Neuronal stem cell (in vitro differentiated cells): ENCODE measurements around the gene COBLL1.

ENCODE experiments used
- DNase-seq: peaks from one replicate; pipeline ENCODE4 v3.0.0-alpha.2; 2013; ENCODE audit warnings: low spot score
- H2AFZ ChIP-seq: one replicate; pipeline ENCODE4 v1.6.1; 2013; ENCODE audit warnings: mild to moderate bottlenecking, low read length, inconsistent platforms
- H2AK5ac ChIP-seq: 2 replicates; pipeline ENCODE4 v1.6.1; 2013; ENCODE audit warnings: low read depth, mild to moderate bottlenecking, inconsistent platforms, low read length, moderate library complexity, mixed read lengths
- H2BK120ac ChIP-seq: 2 replicates; pipeline ENCODE4 v1.6.1; 2013; ENCODE audit warnings: low read depth, mild to moderate bottlenecking, inconsistent platforms, low read length, moderate library complexity, mixed read lengths
- H2BK12ac ChIP-seq: one replicate; pipeline ENCODE4 v1.6.1; 2013; ENCODE audit warnings: low read length, inconsistent platforms
- H2BK15ac ChIP-seq: 2 replicates; pipeline ENCODE4 v1.6.1; 2013; ENCODE audit warnings: mild to moderate bottlenecking, low read length, inconsistent platforms, mixed read lengths
- H2BK5ac ChIP-seq: one replicate; pipeline ENCODE4 v1.6.1; 2013; ENCODE audit warnings: inconsistent platforms, mild to moderate bottlenecking, low read length, moderate library complexity
- H3K14ac ChIP-seq: one replicate; pipeline ENCODE4 v1.6.1; 2013; ENCODE audit warnings: low read length, inconsistent platforms
- H3K18ac ChIP-seq: 2 replicates; pipeline ENCODE4 v1.6.1; 2013; ENCODE audit warnings: low read length, inconsistent platforms
- H3K23ac ChIP-seq: 2 replicates; pipeline ENCODE4 v1.6.1; 2013; ENCODE audit warnings: low read depth, mild to moderate bottlenecking, mixed read lengths, low read length, inconsistent platforms; ENCODE audit not compliant: poor library complexity
- H3K27ac ChIP-seq: replicated peaks from 3 replicates; pipeline ENCODE4 v1.5.1; 2013; ENCODE audit warnings: low read length, inconsistent platforms
- H3K27me3 ChIP-seq, 3 experiments: 2 replicates each; pipeline ENCODE4 v1.6.1; 2013; ENCODE audit warnings: low read length in 3 of 3, mild to moderate bottlenecking in 2 of 3, inconsistent platforms in 1 of 3, low read depth in 1 of 3, mixed read lengths in 1 of 3, moderate library complexity in 1 of 3; ENCODE audit not compliant: control insufficient read depth in 3 of 3, insufficient read depth in 3 of 3
- H3K36me3 ChIP-seq, 2 donors: replicated peaks in 1 of 2; 2 replicates each; pipeline ENCODE4 v1.6.1; 2013; ENCODE audit warnings: low read length in 2 of 2; ENCODE audit not compliant: control insufficient read depth in 2 of 2, insufficient read depth in 2 of 2
- H3K4ac ChIP-seq: 2 replicates; pipeline ENCODE4 v1.6.1; 2013; ENCODE audit warnings: inconsistent platforms, mild to moderate bottlenecking, low read length, moderate library complexity
- H3K4me1 ChIP-seq, 2 donors: 1 replicate in 1 of 2; 2 replicates in 1 of 2; pipeline ENCODE4 v1.6.1; 2013; ENCODE audit warnings: low read length in 2 of 2, low read depth in 1 of 2; ENCODE audit not compliant: control insufficient read depth in 2 of 2, insufficient read depth in 1 of 2
- H3K4me2 ChIP-seq: one replicate; pipeline ENCODE4 v1.6.1; 2013; ENCODE audit warnings: mild to moderate bottlenecking, low read length, inconsistent platforms; ENCODE audit not compliant: insufficient read depth, poor library complexity, severe bottlenecking
- H3K4me3 ChIP-seq, 2 donors: 2 replicates each; pipeline ENCODE4 v1.5.1; 2013; ENCODE audit warnings: low read length in 2 of 2, mild to moderate bottlenecking in 2 of 2, inconsistent platforms in 1 of 2, moderate library complexity in 1 of 2
- H3K79me1 ChIP-seq: one replicate; pipeline ENCODE4 v1.6.1; 2013; ENCODE audit warnings: low read depth, mild to moderate bottlenecking, inconsistent platforms, low read length, moderate library complexity
- H3K9ac ChIP-seq: one replicate; pipeline ENCODE4 v1.6.1; 2013; ENCODE audit warnings: mild to moderate bottlenecking, low read depth, low read length, inconsistent platforms; ENCODE audit not compliant: poor library complexity
- H3K9me3 ChIP-seq, 2 donors: replicated peaks in 1 of 2; 2 replicates each; pipeline versions ENCODE3 to v1.6.1; 2013; ENCODE audit warnings: low read length in 2 of 2, mild to moderate bottlenecking in 2 of 2, inconsistent platforms in 1 of 2, low read depth in 1 of 2, mixed read lengths in 1 of 2, moderate library complexity in 1 of 2; ENCODE audit not compliant: control insufficient read depth in 2 of 2, insufficient read depth in 1 of 2
- H4K8ac ChIP-seq: one replicate; pipeline ENCODE4 v1.6.1; 2013; ENCODE audit warnings: low read depth, mild to moderate bottlenecking, inconsistent platforms, low read length, moderate library complexity
- H4K91ac ChIP-seq: one replicate; pipeline ENCODE4 v1.6.1; 2013; ENCODE audit warnings: low read length, low read depth, mild to moderate bottlenecking, inconsistent platforms; ENCODE audit not compliant: poor library complexity
- WGBS, 2 donors: extraction: QIAGEN DNeasy Blood & Tissue Kit; methylation state at CpG; one replicate each; pipeline ENCODE4 v1.1.7; 2013; ENCODE audit warnings: missing lambda C conversion rate in 2 of 2, mixed read lengths in 1 of 2; ENCODE audit not compliant: insufficient read length in 2 of 2, insufficient replicate concordance in 1 of 2; ENCODE audit errors: extremely low coverage in 2 of 2; 5-methylcytosine and 5-hydroxymethylcytosine counted together

COBLL1 gene

DNA sequence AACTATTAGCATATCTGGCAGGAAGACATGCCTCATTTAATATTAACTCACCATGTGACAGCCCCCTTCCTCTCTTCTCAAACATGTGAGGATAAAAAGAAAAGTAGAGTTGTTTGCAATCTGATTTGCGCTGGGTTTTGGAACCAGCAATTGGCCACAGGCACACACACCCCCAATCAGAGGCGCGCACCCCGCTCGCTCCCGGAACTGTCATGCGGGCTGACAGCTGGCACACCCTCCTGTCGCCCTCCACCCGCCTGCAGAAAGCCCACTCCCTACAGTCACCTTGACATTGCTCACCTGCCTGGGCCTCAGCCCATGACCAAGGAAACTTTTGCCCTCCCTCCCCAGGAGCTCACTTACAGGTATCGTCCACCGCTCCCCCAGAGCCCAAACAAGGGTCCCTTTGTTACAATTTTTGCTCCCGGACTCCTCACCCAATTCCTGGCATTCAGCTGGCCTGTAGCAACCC is 1.1 kb downstream of the COBLL1 start:
- Histone ChIP-seq H3K23ac (no peak overlapping the region), H2AK5ac (no peak overlapping the region), H3K14ac (no peak overlapping the region), H3K4me2 (peak overlapping the region; percentile 91), H3K18ac (no peak overlapping the region), H2BK120ac (no peak overlapping the region), H2BK12ac (no peak overlapping the region), H3K4me3 (peak overlapping the region; percentile 77 to 93), H4K8ac (no peak overlapping the region), H2AFZ (peak overlapping the region; percentile 100), H3K27me3 (peaks cover 0 to 11% (median 0%) of the 10 kb centered on the region in 3 experiments), H2BK5ac (no peak overlapping the region), H3K9me3 (no peaks in the 10 kb centered on the region), H3K27ac (no peak overlapping the region), H4K91ac (no peak overlapping the region), H3K9ac (peak overlapping the region; percentile 86), H3K36me3 (no peaks in the 10 kb centered on the region), H2BK15ac (peak overlapping the region; percentile 37), H3K4ac (no peak overlapping the region), H3K4me1 (peaks cover 0 to 10% of the 10 kb centered on the region in 2 donors), H3K79me1 (no peaks in the 10 kb centered on the region)
- WGBS, 2 donors: no CpG with 5 or more reads among the region's 12 CpGs
- no peak for DNase-seq

DNA sequence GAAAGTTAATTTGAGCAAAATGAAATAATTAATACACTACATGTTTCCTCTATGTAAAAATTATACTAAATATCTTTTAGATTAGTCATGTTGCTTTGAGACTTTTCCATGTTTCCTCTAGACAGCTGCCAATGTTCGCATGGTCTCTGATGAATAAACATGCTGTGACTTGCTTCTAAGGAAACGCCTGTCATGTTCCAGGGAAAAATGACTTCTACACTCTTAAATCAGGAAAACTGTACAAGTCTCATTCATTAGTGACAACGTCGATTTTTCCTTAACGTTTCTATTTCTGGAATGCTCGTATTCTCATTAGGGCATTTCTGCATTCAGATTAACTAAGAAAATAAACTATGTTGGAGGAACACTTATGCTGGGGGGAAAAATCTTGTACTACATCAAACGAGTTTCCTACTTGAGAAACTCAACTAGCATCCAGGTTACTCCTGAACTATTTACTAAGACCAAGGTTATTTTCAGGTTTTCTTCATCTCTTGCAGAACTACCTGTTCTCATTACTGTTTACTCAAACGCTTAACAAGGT is 1.6 kb downstream of the COBLL1 start:
- no peak overlapping the region for H2BK12ac ChIP-seq
- no peak overlapping the region for H3K27ac ChIP-seq
- no peak overlapping the region for H3K18ac ChIP-seq

DNA sequence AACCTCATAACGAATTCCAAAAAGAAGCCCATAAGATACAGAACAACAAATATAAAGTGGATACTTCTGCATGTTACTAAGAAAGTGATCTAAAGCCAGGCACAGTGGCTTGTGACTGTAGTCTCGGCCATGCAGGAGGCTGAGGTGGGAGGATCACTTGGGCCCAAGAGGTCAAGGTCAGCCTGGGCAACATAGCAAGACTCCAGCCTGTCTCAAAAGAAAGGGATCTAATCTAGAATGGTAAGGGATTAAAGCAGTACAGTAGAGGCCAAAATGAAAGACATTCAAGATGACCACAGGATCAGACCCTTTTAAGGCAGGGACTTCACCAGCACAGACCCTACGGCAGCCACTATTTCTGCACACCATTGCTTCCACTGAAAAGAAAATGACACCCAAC is 3.8 kb downstream of the COBLL1 start:
- Histone ChIP-seq H3K79me1 (no peaks in the 10 kb centered on the region), H3K14ac (no peak overlapping the region), H2BK120ac (no peak overlapping the region), H3K23ac (no peak overlapping the region), H4K8ac (no peak overlapping the region), H3K18ac (no peak overlapping the region), H2BK5ac (no peak overlapping the region), H3K27ac (no peak overlapping the region), H3K4me3 (no peak overlapping the region), H4K91ac (no peak overlapping the region), H3K9ac (no peak overlapping the region), H3K4ac (no peak overlapping the region), H3K27me3 (peaks cover 0 to 11% (median 0%) of the 10 kb centered on the region in 3 experiments), H2BK15ac (no peak overlapping the region), H3K4me1 (peaks cover 0 to 10% of the 10 kb centered on the region in 2 donors), H2AFZ (no peak overlapping the region), H2BK12ac (no peak overlapping the region), H3K9me3 (no peaks in the 10 kb centered on the region), H2AK5ac (no peak overlapping the region), H3K4me2 (no peak overlapping the region), H3K36me3 (no peaks in the 10 kb centered on the region)
- no CpG with 5 or more reads among the region's 3 CpGs for WGBS, 2 donors
- no peak for DNase-seq

More for the DNA sequence above, 1.6 kb downstream of the COBLL1 start:
- no peak overlapping the region for H2BK15ac ChIP-seq
- H3K14ac ChIP-seq: no peak overlapping the region
- no peak overlapping the region for H2AFZ ChIP-seq
- H3K4ac ChIP-seq: no peak overlapping the region
- H2BK5ac ChIP-seq: no peak overlapping the region
- peaks cover 0 to 11% (median 0%) of the 10 kb centered on the region in 3 experiments for H3K27me3 ChIP-seq
- no peaks in the 10 kb centered on the region for H3K9me3 ChIP-seq
- peaks cover 0 to 10% of the 10 kb centered on the region in 2 donors for H3K4me1 ChIP-seq
- H4K8ac ChIP-seq: no peak overlapping the region
- no peak overlapping the region for H2BK120ac ChIP-seq
- H3K9ac ChIP-seq: no peak overlapping the region
- no peaks in the 10 kb centered on the region for H3K79me1 ChIP-seq
- no peak overlapping the region for H3K23ac ChIP-seq
- DNase-seq: no peak
- H3K36me3 ChIP-seq: no peaks in the 10 kb centered on the region
- WGBS, 2 donors: no CpG with 5 or more reads among the region's 8 CpGs
- no peak overlapping the region for H2AK5ac ChIP-seq
- no peak overlapping the region for H4K91ac ChIP-seq
- peak overlapping the region in 1 of 2 donors; percentile 77 for H3K4me3 ChIP-seq
- H3K4me2 ChIP-seq: no peak overlapping the region

DNA sequence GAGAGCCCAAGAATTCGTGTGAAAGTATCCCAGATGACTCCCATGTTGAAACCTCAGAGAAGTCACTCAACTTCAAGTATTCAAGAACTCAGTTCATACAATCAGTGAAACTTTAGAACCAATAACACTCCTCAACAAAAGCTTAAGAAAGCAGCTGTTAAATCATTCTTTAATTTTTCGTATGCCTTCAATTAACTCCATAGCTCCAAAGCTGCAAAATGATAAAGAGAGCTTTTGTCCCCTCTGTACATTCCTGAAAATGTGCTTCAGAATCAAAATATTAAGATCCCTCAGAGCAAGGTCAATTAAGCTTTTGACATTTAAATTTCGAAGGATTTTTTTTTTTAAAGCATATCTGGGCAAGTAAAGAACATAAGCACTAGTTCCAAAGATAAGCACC is 4.7 kb downstream of the COBLL1 start:
- no peak overlapping the region for H3K14ac ChIP-seq
- no peak overlapping the region for H3K9ac ChIP-seq
- no peak overlapping the region for H3K4me3 ChIP-seq
- no peak overlapping the region for H3K18ac ChIP-seq
- no CpG with 5 or more reads among the region's 3 CpGs for WGBS, 2 donors
- no peak overlapping the region for H2BK5ac ChIP-seq
- H3K23ac ChIP-seq: no peak overlapping the region
- H3K27ac ChIP-seq: no peak overlapping the region
- H3K4me1 ChIP-seq: peaks cover 0 to 10% of the 10 kb centered on the region in 2 donors
- H3K27me3 ChIP-seq: peaks cover 0 to 11% (median 0%) of the 10 kb centered on the region in 3 experiments
- H4K8ac ChIP-seq: no peak overlapping the region
- H3K9me3 ChIP-seq: no peaks in the 10 kb centered on the region
- H4K91ac ChIP-seq: no peak overlapping the region
- no peak overlapping the region for H2AFZ ChIP-seq
- no peak overlapping the region for H2AK5ac ChIP-seq
- H2BK15ac ChIP-seq: no peak overlapping the region
- no peak for DNase-seq
- no peak overlapping the region for H3K4me2 ChIP-seq
- no peak overlapping the region for H2BK12ac ChIP-seq
- no peak overlapping the region for H2BK120ac ChIP-seq
- no peak overlapping the region for H3K4ac ChIP-seq
- no peaks in the 10 kb centered on the region for H3K79me1 ChIP-seq
- H3K36me3 ChIP-seq: no peaks in the 10 kb centered on the region
